Kidney (tissue), 14 donors: Measurements from ENCODE around the gene CASS4. TPM values are rescaled to one million over a fixed set of nuclear protein-coding genes. Genes with fewer than 3 reads are reported as not detected.

Source experiments
- DNase-seq, 5 donors: peaks; one replicate each; pipeline ENCODE4 v3.0.0-alpha.2; 2013 to 2020
- FAIRE-seq: peaks from 2 replicates; lab custom pipeline; 2012; peaks lifted over from hg19 to GRCh38; lab: Jason Lieb, UNC
- H3K27ac ChIP-seq, 2 donors: one replicate each; pipeline ENCODE4 v1.7.0; 2013; ENCODE audit warnings: low read depth in 2 of 2, low read length in 2 of 2, inconsistent platforms in 1 of 2
- H3K27me3 ChIP-seq: one replicate; pipeline ENCODE4 v1.7.1; 2013; ENCODE audit warnings: low read length, inconsistent platforms; ENCODE audit not compliant: control insufficient read depth, insufficient read depth
- H3K36me3 ChIP-seq, 3 donors: one replicate each; pipeline versions ENCODE4 v1.7.0 to v1.7.1; 2013; ENCODE audit warnings: low read length in 3 of 3, control low read depth in 1 of 3, inconsistent platforms in 1 of 3; ENCODE audit not compliant: insufficient read depth in 3 of 3, control insufficient read depth in 2 of 3
- H3K4me1 ChIP-seq, 3 donors: one replicate each; pipeline versions ENCODE4 v1.7.0 to v1.7.1; 2013; ENCODE audit warnings: low read length in 3 of 3, inconsistent platforms in 1 of 3, low read depth in 1 of 3; ENCODE audit not compliant: control insufficient read depth in 2 of 3, insufficient read depth in 2 of 3
- H3K4me3 ChIP-seq, 3 donors: one replicate each; pipeline versions ENCODE4 v1.7.0 to v1.8.1; 2013; ENCODE audit warnings: low read length in 3 of 3, control low read depth in 1 of 3, inconsistent platforms in 1 of 3
- H3K9ac ChIP-seq, 3 donors: one replicate each; pipeline versions ENCODE4 v1.7.0 to v1.7.1; 2013; ENCODE audit warnings: low read length in 3 of 3, control low read depth in 1 of 3, inconsistent platforms in 1 of 3
- H3K9me3 ChIP-seq, 3 donors: one replicate each; pipeline versions ENCODE4 v1.7.0 to v1.7.1; 2013; ENCODE audit warnings: low read length in 3 of 3, control low read depth in 1 of 3, inconsistent platforms in 1 of 3; ENCODE audit not compliant: control insufficient read depth in 2 of 3, insufficient read depth in 1 of 3
- intact Hi-C: fragments of 100-400 bp; cut with DNase I; formaldehyde crosslinking; loops from one replicate; pipeline ENCODE4 v1.11.1; 2022
- polyA plus RNA-seq: library from polyadenylated mRNA; stranded (reverse); fragments of 350-450 nt; fragmentation: Illumina TruSeq; extraction: RNeasy Lipid Tissue Mini Kit (QIAGEN cat#74804); gene quantifications from one replicate; pipeline ENCODE4 v1.2.3, GENCODE V29; 2014; ENCODE audit warnings: low read depth, low replicate concordance; ENCODE audit not compliant: insufficient read depth
- total RNA-seq: library from RNA; stranded (reverse); fragmentation: NEBNext Ultra II Directional; extraction: Animal tissue kit (Norgen Biotek cat#: 25700); gene quantifications from one replicate; pipeline ENCODE4 v1.2.1, GENCODE V29; 2021
- TF ChIP-seq, protein P1 (sequence below): IDR thresholded peaks from 3 replicates; pipeline ENCODE4 v1.5.1; 2012; ENCODE audit warnings: mild to moderate bottlenecking, moderate library complexity, borderline replicate concordance; ENCODE audit not compliant: insufficient read depth; ENCODE audit errors: extremely low read depth
- donor health status: control.
- donor health status: control.
- donor health status: control.
- donor health status: control.
- donor health status: control.
- donor health status: DM: yes; HTN: yes; CAD: no.
- donor health status: Normal renal cell carcinoma (clear cell type).

Gene CASS4
- total and polyA plus RNA-seq, 2 donors from 2014 or later, result 0.22 to 3.0 TPM

- intact Hi-C loops, result no loop called here
- Histone ChIP-seq H3K36me3 (no peaks in the 10 kb centered on the region), H3K9ac (no peak overlapping the region), H3K9me3 (no peaks in the 10 kb centered on the region), H3K27ac (no peak overlapping the region), H3K27me3 (no peaks in the 10 kb centered on the region), H3K4me1 (no peaks in the 10 kb centered on the region), H3K4me3 (no peak overlapping the region)
- FAIRE-seq (no peak), DNase-seq (no peak)
- TF ChIP-seq, protein P1, sequence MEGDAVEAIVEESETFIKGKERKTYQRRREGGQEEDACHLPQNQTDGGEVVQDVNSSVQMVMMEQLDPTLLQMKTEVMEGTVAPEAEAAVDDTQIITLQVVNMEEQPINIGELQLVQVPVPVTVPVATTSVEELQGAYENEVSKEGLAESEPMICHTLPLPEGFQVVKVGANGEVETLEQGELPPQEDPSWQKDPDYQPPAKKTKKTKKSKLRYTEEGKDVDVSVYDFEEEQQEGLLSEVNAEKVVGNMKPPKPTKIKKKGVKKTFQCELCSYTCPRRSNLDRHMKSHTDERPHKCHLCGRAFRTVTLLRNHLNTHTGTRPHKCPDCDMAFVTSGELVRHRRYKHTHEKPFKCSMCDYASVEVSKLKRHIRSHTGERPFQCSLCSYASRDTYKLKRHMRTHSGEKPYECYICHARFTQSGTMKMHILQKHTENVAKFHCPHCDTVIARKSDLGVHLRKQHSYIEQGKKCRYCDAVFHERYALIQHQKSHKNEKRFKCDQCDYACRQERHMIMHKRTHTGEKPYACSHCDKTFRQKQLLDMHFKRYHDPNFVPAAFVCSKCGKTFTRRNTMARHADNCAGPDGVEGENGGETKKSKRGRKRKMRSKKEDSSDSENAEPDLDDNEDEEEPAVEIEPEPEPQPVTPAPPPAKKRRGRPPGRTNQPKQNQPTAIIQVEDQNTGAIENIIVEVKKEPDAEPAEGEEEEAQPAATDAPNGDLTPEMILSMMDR, result no peak
Observed at GRCh38 chr20:56420940-56421688, 9.1 kb downstream of the CASS4 start.

DNA sequence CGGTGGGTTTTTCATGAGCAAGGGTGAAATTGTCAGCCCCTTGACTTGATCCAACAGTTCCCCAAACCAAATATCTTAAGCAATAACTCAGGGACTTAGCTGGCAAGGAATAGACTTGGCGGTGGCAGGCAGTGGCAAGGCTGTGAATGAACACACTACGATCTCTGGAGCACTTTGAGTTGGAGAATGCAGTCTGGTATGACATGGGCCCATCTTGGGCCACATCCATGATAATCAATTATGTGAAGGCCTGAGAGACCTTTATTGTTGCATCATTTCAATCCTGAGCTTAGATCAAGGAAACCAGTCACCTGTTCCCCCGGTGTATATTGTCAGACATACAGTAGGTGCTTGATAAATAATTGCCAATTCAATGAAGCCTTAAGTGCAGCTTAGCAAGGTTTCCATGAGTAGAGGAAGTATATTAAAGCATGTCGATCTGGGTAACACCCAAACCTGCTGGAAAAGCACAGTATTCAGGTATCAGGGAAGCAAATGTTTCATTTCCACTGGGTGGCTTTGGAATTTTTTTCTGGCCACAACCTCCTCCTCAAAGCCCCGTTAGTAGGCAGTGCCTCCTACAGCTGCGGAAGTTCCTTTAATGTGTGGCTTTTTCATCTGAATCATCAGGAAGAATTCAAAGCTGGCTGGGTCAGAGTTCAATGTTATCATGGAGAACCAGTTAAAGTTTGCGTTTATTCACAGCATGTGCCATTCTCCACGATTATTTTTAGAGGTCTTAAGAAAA, 10.2 kb downstream of the CASS4 start:
- DNase-seq (no peak), FAIRE-seq (no peak)
- no peak overlapping the region for H3K27ac ChIP-seq
- intact Hi-C loops, result no loop called here
- H3K27me3 ChIP-seq, result no peaks in the 10 kb centered on the region
- no peaks in the 10 kb centered on the region for H3K4me1 ChIP-seq
- TF ChIP-seq, protein P1, result no peak
- H3K4me3 ChIP-seq, result no peak overlapping the region
- H3K9me3 ChIP-seq, result no peaks in the 10 kb centered on the region
- no peaks in the 10 kb centered on the region for H3K36me3 ChIP-seq
- H3K9ac ChIP-seq, result no peak overlapping the region

DNA sequence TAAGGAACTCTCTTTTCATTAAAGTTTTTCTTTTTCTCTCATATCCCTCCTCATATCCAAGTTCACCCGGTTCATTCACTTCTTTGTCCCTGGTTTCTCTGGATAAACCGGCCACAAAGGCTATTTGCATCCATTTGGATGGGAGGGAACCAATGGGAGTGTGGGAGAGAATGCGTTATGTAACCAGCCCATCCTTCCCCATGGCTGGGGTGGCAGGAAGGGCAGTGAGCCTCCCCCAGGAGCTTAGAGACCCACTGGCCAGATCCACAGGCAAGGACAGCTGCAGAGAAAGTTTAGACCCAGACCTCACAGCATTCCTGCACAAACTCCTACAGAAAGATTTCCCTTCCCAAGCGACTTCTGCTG, 10.7 kb downstream of the CASS4 start:
- no peaks in the 10 kb centered on the region for H3K36me3 ChIP-seq
- DNase-seq (no peak), FAIRE-seq (no peak)
- H3K4me3 ChIP-seq, result no peak overlapping the region
- no peak overlapping the region for H3K9ac ChIP-seq
- TF ChIP-seq, protein P1, result no peak
- H3K9me3 ChIP-seq, result no peaks in the 10 kb centered on the region
- no peak overlapping the region for H3K27ac ChIP-seq
- no peaks in the 10 kb centered on the region for H3K27me3 ChIP-seq
- no peaks in the 10 kb centered on the region for H3K4me1 ChIP-seq
- intact Hi-C loops, result no loop called here
